Measurements from ENCODE around the gene L3MBTL4. TPM values are rescaled to one million over a fixed set of nuclear protein-coding genes. Genes with fewer than 3 reads are reported as not detected.

L3MBTL4 gene
- total and polyA plus RNA-seq, 7 donors, result 0.04 to 1.3 (median 0.22) TPM

DNA sequence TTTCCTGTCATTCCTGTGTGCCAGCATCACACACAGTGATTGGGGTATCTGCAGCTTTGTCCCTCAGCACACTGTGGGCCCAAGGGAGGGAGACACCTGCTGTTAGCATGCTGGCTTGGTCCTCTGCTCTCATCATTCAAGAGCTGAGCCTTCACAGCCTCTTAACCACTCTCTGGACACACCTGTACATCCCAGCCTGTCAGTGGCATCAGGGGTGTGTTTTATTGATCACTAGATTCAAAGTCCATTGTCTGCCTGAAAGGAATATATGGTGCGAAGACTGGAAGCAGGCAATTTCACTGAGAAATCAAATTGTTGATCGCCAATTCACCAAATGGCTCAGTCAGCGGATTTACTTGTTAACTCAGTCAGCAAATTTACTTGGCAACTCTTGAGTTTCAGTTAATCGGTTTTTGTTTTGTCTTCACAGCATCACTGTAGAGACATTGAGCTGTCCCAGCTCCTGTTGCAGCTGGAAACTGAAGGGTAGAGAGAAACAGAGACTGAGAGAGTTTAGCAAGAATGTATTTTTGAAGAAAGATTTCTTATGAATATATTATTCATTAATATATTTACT lies 463.1 kb downstream of the L3MBTL4 start:
- TF ChIP-seq, protein P1, sequence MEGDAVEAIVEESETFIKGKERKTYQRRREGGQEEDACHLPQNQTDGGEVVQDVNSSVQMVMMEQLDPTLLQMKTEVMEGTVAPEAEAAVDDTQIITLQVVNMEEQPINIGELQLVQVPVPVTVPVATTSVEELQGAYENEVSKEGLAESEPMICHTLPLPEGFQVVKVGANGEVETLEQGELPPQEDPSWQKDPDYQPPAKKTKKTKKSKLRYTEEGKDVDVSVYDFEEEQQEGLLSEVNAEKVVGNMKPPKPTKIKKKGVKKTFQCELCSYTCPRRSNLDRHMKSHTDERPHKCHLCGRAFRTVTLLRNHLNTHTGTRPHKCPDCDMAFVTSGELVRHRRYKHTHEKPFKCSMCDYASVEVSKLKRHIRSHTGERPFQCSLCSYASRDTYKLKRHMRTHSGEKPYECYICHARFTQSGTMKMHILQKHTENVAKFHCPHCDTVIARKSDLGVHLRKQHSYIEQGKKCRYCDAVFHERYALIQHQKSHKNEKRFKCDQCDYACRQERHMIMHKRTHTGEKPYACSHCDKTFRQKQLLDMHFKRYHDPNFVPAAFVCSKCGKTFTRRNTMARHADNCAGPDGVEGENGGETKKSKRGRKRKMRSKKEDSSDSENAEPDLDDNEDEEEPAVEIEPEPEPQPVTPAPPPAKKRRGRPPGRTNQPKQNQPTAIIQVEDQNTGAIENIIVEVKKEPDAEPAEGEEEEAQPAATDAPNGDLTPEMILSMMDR (IDR thresholded peaks at IDR 0.05), result no peak
- no peak for DNase-seq
- WGBS, 3 donors, result 59 to 67% (median 65%) methylated on average over 4 of the region's 4 CpGs
- intact Hi-C loops (cut with DNase I), result no loop called here
- Histone ChIP-seq H3K36me3 (ENCODE audit: insufficient read depth in 1 of 2, low read depth in 1 of 2) (no peaks in the 10 kb centered on the region), H3K9me3 (no peaks in the 10 kb centered on the region), H3K4me3 (no peak overlapping the region), H3K27ac (no peak overlapping the region), H3K27me3 (ENCODE audit: insufficient read depth in 3 of 3, low read length in 2 of 3) (no peaks in the 10 kb centered on the region), H3K4me1 (no peaks in the 10 kb centered on the region)
- no peak for ATAC-seq

DNA sequence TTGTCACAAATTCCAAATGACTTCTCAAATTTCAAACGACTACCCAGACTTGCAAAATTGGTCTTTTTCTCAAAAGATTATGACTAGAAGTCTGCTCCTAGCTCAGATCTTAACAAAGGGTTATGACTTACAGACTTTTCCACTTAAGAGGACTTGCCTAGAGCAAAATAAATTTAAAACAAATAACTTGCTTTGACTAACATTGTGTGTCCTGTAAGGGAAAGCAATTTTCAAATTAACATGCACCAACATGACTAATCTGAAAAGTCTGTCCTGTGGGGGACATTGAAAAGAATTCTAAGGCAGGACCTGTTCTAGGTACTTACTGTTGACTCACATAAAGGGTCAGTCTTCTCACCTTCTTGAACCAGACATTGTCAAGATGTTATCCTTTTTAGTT lies 465.9 kb downstream of the L3MBTL4 start:
- Histone ChIP-seq H3K4me1 (no peaks in the 10 kb centered on the region), H3K4me3 (no peak overlapping the region), H3K27me3 (ENCODE audit: insufficient read depth in 3 of 3, low read length in 2 of 3) (no peaks in the 10 kb centered on the region), H3K27ac (no peak overlapping the region), H3K9me3 (no peaks in the 10 kb centered on the region), H3K36me3 (ENCODE audit: insufficient read depth in 1 of 2, low read depth in 1 of 2) (no peaks in the 10 kb centered on the region)
- ATAC-seq, result no peak
- intact Hi-C loops (cut with DNase I), result no loop called here
- TF ChIP-seq, protein P1 (IDR thresholded peaks at IDR 0.05), result no peak
- 0 to 13% (median 0%) methylated on average over 1 of the region's 1 CpG for WGBS, 3 donors
- DNase-seq, result no peak

DNA sequence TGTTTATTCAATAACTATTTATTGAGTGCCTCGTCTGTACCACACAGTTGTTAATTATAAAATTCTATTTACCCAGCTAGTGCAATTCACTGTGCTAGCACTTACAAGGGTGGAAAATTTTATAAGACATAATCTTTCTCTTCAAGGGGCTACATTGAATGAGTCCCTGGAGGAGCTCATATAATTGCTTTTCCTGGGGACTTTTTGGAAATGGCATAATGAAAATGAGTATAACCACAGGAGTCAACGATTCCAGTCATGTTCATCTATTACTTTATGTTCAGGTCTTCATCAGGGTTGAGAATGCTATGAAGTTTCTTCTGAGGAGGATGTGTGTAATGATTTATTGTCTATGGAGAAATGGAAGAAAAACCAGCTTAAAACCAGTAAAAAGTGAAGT lies 466.5 kb downstream of the L3MBTL4 start:
- H3K9me3 ChIP-seq, result no peaks in the 10 kb centered on the region
- no peaks in the 10 kb centered on the region for H3K4me1 ChIP-seq
- intact Hi-C loops (cut with DNase I), result no loop called here
- no peaks in the 10 kb centered on the region for H3K36me3 ChIP-seq (ENCODE audit: insufficient read depth in 1 of 2, low read depth in 1 of 2)
- H3K4me3 ChIP-seq, result no peak overlapping the region
- no peak for DNase-seq
- ATAC-seq, result no peak
- WGBS, 3 donors, result 43% methylated on average over 2 of the region's 2 CpGs
- no peak overlapping the region for H3K27ac ChIP-seq
- TF ChIP-seq, protein P1 (IDR thresholded peaks at IDR 0.05), result no peak
- no peaks in the 10 kb centered on the region for H3K27me3 ChIP-seq (ENCODE audit: insufficient read depth in 3 of 3, low read length in 2 of 3)

GRCh38 chr18:5944448-5944847 lies 470.3 kb downstream of the L3MBTL4 start:
- H3K36me3 ChIP-seq (ENCODE audit: insufficient read depth in 1 of 2, low read depth in 1 of 2), result no peaks in the 10 kb centered on the region
- H3K4me3 ChIP-seq, result no peak overlapping the region
- ATAC-seq (no peak), DNase-seq (no peak)
- H3K9me3 ChIP-seq, result no peaks in the 10 kb centered on the region
- no peaks in the 10 kb centered on the region for H3K27me3 ChIP-seq (ENCODE audit: insufficient read depth in 3 of 3, low read length in 2 of 3)
- TF ChIP-seq, protein P1 (IDR thresholded peaks at IDR 0.05), result no peak
- intact Hi-C loops (cut with DNase I), result no loop called here
- 78 to 97% (median 96%) methylated on average over 3 of the region's 3 CpGs for WGBS, 3 donors
- no peaks in the 10 kb centered on the region for H3K4me1 ChIP-seq
- no peak overlapping the region for H3K27ac ChIP-seq

DNA sequence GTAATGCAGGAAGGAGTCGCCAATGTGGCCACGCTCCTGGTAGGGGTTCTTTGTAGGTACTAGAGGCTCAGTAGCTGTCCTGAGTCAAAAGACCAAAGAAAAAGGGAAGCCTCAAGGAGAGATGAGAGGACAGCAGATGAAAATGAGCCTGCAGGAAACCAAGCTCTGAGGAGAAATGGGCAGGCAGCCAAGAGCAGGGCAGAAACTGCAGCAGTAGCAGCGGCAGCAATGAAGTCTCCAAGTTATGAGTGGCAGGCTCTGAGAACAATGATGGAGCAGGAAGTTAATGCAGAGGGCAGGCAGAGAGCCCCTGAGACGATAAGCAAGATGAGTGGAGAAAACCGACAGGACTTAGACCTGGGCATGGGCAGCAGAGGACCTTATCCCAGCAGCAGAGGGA lies 471.2 kb downstream of the L3MBTL4 start:
- no peaks in the 10 kb centered on the region for H3K4me1 ChIP-seq
- H3K4me3 ChIP-seq, result no peak overlapping the region
- no peaks in the 10 kb centered on the region for H3K27me3 ChIP-seq (ENCODE audit: insufficient read depth in 3 of 3, low read length in 2 of 3)
- no peak overlapping the region for H3K27ac ChIP-seq
- TF ChIP-seq, protein P1 (IDR thresholded peaks at IDR 0.05), result no peak
- no peaks in the 10 kb centered on the region for H3K36me3 ChIP-seq (ENCODE audit: insufficient read depth in 1 of 2, low read depth in 1 of 2)
- no peak for ATAC-seq
- DNase-seq, result no peak
- no peaks in the 10 kb centered on the region for H3K9me3 ChIP-seq
- WGBS, 3 donors, result 37 to 41% (median 39%) methylated on average over 5 of the region's 5 CpGs
- intact Hi-C loops (cut with DNase I), result no loop called here
